Type B pancreatic cell (in vitro differentiated cells): ENCODE data around the gene PLXNA2. TPM values are rescaled to one million over a fixed set of nuclear protein-coding genes. Genes with fewer than 3 reads are reported as not detected.

Experiments
- DNase-seq: peaks from one replicate; pipeline ENCODE4 v3.0.0; 2021; ENCODE audit warnings: mixed read lengths; ENCODE audit not compliant: unreplicated experiment; ENCODE audit errors: extremely low spot score
- H3K27ac Mint-ChIP-seq: 2 replicates; pipeline ENCODE4 v1.8.0; 2021; ENCODE audit warnings: mild to moderate bottlenecking, mixed read lengths
- H3K27me3 Mint-ChIP-seq: 2 replicates; pipeline ENCODE4 v1.8.0; 2021; ENCODE audit warnings: mixed read lengths
- H3K36me3 Mint-ChIP-seq: 2 replicates; pipeline ENCODE4 v1.8.0; 2021; ENCODE audit warnings: mixed read lengths
- H3K4me1 Mint-ChIP-seq: one replicate; pipeline ENCODE4 v1.8.0; 2021; ENCODE audit warnings: mixed read lengths; ENCODE audit not compliant: unreplicated experiment
- H3K4me3 Mint-ChIP-seq: 2 replicates; pipeline ENCODE4 v1.8.0; 2021; ENCODE audit warnings: mild to moderate bottlenecking, mixed read lengths
- H3K9me3 Mint-ChIP-seq: 2 replicates; pipeline ENCODE4 v1.8.0; 2021; ENCODE audit warnings: mixed read lengths
- total RNA-seq: library from RNA; stranded (reverse); gene quantifications from 2 replicates; pipeline ENCODE4 v1.2.1, GENCODE V29; 2021; ENCODE audit warnings: low replicate concordance
- TF ChIP-seq, protein P1 (sequence below): fragments of 200-600 bp; sonication (generic); conservative IDR thresholded peaks from 2 replicates; pipeline ENCODE4 v1.5.0; 2021; ENCODE audit warnings: antibody characterized with exemption, mild to moderate bottlenecking

PLXNA2 gene
- total RNA-seq, 1 donor from 2014 or later = 80.1 TPM

DNA sequence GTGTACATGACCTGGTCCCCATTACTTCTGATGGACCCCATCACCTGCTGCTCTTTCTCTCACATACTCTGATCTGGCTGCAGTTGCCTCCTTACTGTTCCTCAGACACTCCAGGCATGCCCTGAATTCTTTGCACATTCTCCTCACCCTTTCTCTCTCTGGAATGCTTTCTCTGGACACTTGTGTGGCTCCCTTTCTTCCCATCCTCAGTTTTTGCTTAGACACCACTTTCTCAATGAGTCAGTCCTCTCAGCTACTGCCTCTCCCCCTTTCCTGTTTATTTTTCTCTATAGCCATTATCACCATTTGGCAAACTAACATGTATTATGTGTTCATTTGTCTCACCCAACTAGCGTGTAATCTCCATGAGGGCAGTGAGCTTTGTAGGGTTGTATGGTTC, 28.1 kb downstream of the PLXNA2 start:
- Mint-ChIP-seq H3K4me1 (peaks cover 49% of the 10 kb centered on the region), H3K27ac (no peak overlapping the region), H3K4me3 (no peak overlapping the region), H3K36me3 (peaks cover 57% of the 10 kb centered on the region), H3K27me3 (no peaks in the 10 kb centered on the region), H3K9me3 (no peaks in the 10 kb centered on the region)
- TF ChIP-seq, protein P1, sequence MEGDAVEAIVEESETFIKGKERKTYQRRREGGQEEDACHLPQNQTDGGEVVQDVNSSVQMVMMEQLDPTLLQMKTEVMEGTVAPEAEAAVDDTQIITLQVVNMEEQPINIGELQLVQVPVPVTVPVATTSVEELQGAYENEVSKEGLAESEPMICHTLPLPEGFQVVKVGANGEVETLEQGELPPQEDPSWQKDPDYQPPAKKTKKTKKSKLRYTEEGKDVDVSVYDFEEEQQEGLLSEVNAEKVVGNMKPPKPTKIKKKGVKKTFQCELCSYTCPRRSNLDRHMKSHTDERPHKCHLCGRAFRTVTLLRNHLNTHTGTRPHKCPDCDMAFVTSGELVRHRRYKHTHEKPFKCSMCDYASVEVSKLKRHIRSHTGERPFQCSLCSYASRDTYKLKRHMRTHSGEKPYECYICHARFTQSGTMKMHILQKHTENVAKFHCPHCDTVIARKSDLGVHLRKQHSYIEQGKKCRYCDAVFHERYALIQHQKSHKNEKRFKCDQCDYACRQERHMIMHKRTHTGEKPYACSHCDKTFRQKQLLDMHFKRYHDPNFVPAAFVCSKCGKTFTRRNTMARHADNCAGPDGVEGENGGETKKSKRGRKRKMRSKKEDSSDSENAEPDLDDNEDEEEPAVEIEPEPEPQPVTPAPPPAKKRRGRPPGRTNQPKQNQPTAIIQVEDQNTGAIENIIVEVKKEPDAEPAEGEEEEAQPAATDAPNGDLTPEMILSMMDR = no peak
- DNase-seq = no peak

DNA sequence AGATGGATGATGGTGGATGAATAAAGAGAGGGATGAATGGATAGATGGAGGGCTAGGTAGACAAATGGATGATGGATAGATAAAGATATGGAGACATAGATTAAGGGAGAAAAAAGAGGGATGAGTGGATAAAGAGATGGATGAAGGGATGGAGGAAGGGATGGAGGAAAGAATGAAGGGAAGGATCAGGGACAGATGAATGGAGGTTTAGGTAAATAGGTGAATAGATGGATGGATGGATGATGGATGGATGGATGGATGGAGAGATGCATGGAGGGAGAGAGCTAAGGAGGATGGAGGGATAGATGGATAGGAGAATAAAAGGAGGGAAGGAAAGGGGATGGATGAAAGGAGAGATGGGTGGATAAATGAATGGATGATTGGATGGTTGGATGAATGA, 28.8 kb downstream of the PLXNA2 start:
- H3K9me3 Mint-ChIP-seq = no peaks in the 10 kb centered on the region
- H3K4me3 Mint-ChIP-seq = no peak overlapping the region
- no peak for DNase-seq
- TF ChIP-seq, protein P1 = no peak
- no peak overlapping the region for H3K27ac Mint-ChIP-seq
- H3K36me3 Mint-ChIP-seq = peaks cover 56% of the 10 kb centered on the region
- no peaks in the 10 kb centered on the region for H3K27me3 Mint-ChIP-seq
- peaks cover 43% of the 10 kb centered on the region for H3K4me1 Mint-ChIP-seq

DNA sequence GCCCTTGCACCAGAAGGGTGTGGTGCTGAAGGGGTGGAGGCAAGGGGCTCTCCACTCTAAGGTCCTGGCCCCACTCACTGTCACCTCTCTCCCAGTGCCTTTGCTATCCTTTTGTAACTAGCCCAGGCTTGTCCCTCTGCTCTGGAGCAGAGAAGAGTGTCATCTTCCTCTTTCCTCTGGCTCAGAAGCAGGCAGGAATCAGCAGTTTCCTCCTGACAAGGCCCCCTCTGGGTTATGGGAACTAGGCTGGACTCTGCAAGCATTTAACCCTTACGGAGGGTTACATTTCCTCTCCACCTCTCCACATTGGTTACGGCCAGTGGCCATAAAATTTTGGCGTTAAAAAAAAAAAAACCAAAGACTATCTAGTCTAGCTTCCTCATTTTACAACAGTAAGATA, 30.4 kb downstream of the PLXNA2 start:
- Mint-ChIP-seq H3K27me3 (no peaks in the 10 kb centered on the region), H3K36me3 (peaks cover 63% of the 10 kb centered on the region), H3K4me3 (no peak overlapping the region), H3K9me3 (no peaks in the 10 kb centered on the region), H3K4me1 (peaks cover 35% of the 10 kb centered on the region), H3K27ac (peak overlapping the region; percentile 64)
- TF ChIP-seq, protein P1 = no peak
- DNase-seq = no peak

DNA sequence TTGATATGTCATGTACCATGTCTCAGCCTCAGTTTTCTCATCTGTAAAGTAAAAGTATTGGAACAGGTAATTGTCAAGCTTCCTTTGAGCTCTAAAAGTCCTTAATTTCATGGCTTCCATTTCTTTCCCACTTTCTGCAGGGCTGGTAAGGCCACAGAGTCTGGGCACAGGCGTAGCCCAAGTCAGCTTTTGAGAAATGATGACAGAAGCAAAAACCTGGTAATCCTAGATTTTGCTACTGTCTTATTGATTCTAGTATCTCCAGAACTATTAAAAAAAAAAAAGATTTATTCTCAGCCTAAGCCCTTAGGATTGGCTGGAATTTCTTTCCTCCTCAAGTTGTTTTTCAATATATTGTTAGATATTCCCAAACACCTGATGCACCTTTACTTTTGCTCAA, 31.3 kb downstream of the PLXNA2 start:
- DNase-seq = no peak
- Mint-ChIP-seq H3K4me1 (peaks cover 34% of the 10 kb centered on the region), H3K4me3 (no peak overlapping the region), H3K36me3 (peaks cover 65% of the 10 kb centered on the region), H3K27ac (peak overlapping the region; percentile 64), H3K9me3 (no peaks in the 10 kb centered on the region), H3K27me3 (no peaks in the 10 kb centered on the region)
- TF ChIP-seq, protein P1 = no peak

DNA sequence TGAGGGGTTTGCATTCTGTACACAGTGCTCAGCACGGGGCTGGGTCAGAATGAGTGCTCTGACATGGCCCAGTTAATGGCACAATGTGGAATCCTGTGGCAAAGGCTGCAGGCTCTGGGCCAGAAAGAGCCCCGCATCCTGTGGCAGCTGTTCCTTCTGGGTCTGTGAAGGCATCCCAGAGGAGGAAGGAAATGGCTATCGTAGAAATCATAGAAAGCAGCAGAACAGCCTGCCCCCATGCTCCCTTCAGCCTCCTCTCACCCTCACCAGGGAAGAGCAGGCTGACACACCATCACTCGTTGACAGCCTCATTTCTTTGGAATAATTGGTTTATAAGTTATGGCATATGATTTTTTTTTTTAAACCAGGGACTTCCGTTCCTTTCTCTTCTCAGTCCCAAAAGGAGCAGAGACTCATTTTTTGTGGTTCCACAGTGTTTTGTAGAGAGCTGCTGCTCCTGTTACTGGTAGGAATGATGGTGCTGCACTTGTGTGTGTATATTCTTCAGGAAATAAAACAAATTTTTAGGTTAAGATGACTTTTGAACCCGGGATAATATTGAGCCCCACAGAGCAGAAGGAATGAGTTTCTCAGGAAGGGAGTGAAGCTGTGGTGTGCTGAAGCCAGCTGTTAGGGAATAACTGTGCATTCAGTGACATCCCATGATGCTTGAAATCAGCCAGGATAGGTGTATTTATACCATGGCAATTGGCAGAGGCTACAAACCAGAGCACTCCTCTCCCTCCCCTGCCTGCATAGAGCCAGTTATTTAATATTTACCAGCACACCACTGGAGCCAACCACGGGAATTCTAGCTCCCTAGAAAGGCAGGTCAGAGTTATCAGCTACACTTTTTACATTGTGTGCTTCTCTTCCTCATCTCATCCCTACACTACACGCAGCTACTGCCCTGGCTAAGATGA, 32.0 kb downstream of the PLXNA2 start:
- Mint-ChIP-seq H3K27ac (no peak overlapping the region), H3K36me3 (peaks cover 72% of the 10 kb centered on the region), H3K9me3 (no peaks in the 10 kb centered on the region), H3K27me3 (no peaks in the 10 kb centered on the region), H3K4me1 (peaks cover 40% of the 10 kb centered on the region), H3K4me3 (no peak overlapping the region)
- TF ChIP-seq, protein P1 = no peak
- no peak for DNase-seq
